Esophagus muscularis mucosa (tissue), 4 donors: Measurements from ENCODE around the gene DNAJB5. TPM values are rescaled to one million over a fixed set of nuclear protein-coding genes. Genes with fewer than 3 reads are reported as not detected.

Experiments used
- DNase-seq: peaks from one replicate; pipeline ENCODE4 v3.0.0-alpha.2; 2017; ENCODE audit errors: extremely low spot score
- H3K27ac ChIP-seq, 4 donors: fragments of 200-600 bp; sonication (generic); replicated peaks in 1 of 4; 1 replicate in 3 of 4; 2 replicates in 1 of 4; pipeline ENCODE4 v1.5.1; 2016 to 2019; ENCODE audit warnings: mild to moderate bottlenecking in 1 of 4
- H3K27me3 ChIP-seq, 4 donors: fragments of 200-600 bp; sonication (generic); one replicate each; pipeline versions ENCODE4 v1.5.1 to v1.6.0; 2016 to 2019
- H3K36me3 ChIP-seq, 4 donors: fragments of 200-600 bp; sonication (generic); one replicate each; pipeline ENCODE4 v1.5.1; 2016 to 2019
- H3K4me1 ChIP-seq, 4 donors: fragments of 200-600 bp; sonication (generic); one replicate each; pipeline ENCODE4 v1.5.1; 2016 to 2019
- H3K4me3 ChIP-seq, 4 donors: fragments of 200-600 bp; sonication (generic); 1 replicate in 2 of 4; 2 replicates in 2 of 4; pipeline ENCODE4 v1.5.1; 2016 to 2019; ENCODE audit warnings: mild to moderate bottlenecking in 4 of 4, moderate library complexity in 1 of 4
- H3K9me3 ChIP-seq, 4 donors: fragments of 200-600 bp; sonication (generic); 1 replicate in 3 of 4; 2 replicates in 1 of 4; pipeline ENCODE4 v1.5.1; 2016 to 2019
- EP300 ChIP-seq: sonication (generic); formaldehyde crosslinking; IDR thresholded peaks from one replicate; pipeline ENCODE4 v1.6.1; 2017; ENCODE audit warnings: antibody characterized with exemption
- POLR2A ChIP-seq: fragments of 450-650 bp; IDR thresholded peaks from one replicate; pipeline ENCODE4 v1.6.1; 2017; ENCODE audit warnings: antibody characterized with exemption, moderate library complexity, mild to moderate bottlenecking, low read depth
- POLR2AphosphoS5 ChIP-seq, 2 donors: sonication (generic); formaldehyde crosslinking; IDR thresholded peaks; one replicate each; pipeline ENCODE4 v1.6.1; 2017; ENCODE audit warnings: antibody characterized with exemption in 2 of 2
- WGBS: methylation state at CpG from one replicate; pipeline ENCODE4 v1.1.5; 2018; 5-methylcytosine and 5-hydroxymethylcytosine counted together
- intact Hi-C: fragments of 100-400 bp; cut with DNase I; formaldehyde crosslinking; loops from one replicate; pipeline ENCODE4 v1.15.1; 2023
- total RNA-seq, 4 donors: library from RNA; depleted of rRNA; stranded (reverse); fragments of >200 nt; gene quantifications; one replicate each; pipeline versions ENCODE4 v1.1.0 to v1.2.1, GENCODE V29; 2016
- TF ChIP-seq, protein P1 (sequence below), 3 experiments: fragments of 200-600 bp in 2 of 3; fragments of 450-650 bp in 1 of 3; sonication (generic) in 2 of 3; IDR thresholded peaks; one replicate each; pipeline ENCODE4 v1.5.1; 2017 to 2019; ENCODE audit warnings: antibody characterized with exemption in 3 of 3, mild to moderate bottlenecking in 2 of 3, moderate library complexity in 1 of 3

DNAJB5 gene
- total RNA-seq, 4 donors from 2014 or later, result 83.5 to 124 (median 93.8) TPM

DNA sequence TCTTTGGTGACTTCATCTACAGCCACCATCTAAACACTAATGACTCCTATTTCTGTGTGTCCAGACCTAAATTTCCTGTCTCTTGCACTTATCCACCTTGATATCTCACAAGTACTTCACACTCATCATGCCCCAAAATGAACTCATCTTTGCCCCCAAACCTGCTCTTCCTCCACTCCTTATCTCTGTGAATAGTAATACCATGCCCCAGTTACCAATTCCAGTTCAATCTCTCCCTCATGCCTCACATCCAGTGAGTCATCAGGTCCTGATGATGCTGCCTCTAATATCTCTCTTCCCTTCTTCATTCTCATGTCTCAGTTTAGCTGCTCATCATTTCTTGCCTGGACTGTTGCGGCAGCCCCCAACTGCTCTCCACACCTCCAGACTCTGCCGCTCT, 14.9 kb upstream of the DNAJB5 start:
- intact Hi-C loops, result no loop called here
- no peaks in the 10 kb centered on the region for H3K9me3 ChIP-seq
- H3K27ac ChIP-seq, result no peak overlapping the region
- H3K4me1 ChIP-seq, result no peaks in the 10 kb centered on the region
- TF ChIP-seq, protein P1, sequence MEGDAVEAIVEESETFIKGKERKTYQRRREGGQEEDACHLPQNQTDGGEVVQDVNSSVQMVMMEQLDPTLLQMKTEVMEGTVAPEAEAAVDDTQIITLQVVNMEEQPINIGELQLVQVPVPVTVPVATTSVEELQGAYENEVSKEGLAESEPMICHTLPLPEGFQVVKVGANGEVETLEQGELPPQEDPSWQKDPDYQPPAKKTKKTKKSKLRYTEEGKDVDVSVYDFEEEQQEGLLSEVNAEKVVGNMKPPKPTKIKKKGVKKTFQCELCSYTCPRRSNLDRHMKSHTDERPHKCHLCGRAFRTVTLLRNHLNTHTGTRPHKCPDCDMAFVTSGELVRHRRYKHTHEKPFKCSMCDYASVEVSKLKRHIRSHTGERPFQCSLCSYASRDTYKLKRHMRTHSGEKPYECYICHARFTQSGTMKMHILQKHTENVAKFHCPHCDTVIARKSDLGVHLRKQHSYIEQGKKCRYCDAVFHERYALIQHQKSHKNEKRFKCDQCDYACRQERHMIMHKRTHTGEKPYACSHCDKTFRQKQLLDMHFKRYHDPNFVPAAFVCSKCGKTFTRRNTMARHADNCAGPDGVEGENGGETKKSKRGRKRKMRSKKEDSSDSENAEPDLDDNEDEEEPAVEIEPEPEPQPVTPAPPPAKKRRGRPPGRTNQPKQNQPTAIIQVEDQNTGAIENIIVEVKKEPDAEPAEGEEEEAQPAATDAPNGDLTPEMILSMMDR (IDR thresholded peaks at IDR 0.05), result no peak
- TF ChIP-seq EP300 (no peak), POLR2A (no peak), POLR2AphosphoS5 (IDR thresholded peaks at IDR 0.05) (no peak)
- 90% methylated on average over 2 of the region's 2 CpGs for WGBS
- peaks cover 0 to 13% (median 0%) of the 10 kb centered on the region in 4 donors for H3K27me3 ChIP-seq
- no peaks in the 10 kb centered on the region for H3K36me3 ChIP-seq
- no peak for DNase-seq
- no peak overlapping the region for H3K4me3 ChIP-seq

GRCh38 chr9:34976441-34976840, 13.1 kb upstream of the DNAJB5 start:
- Histone ChIP-seq H3K27ac (no peak overlapping the region), H3K36me3 (no peaks in the 10 kb centered on the region), H3K4me3 (no peak overlapping the region), H3K9me3 (no peaks in the 10 kb centered on the region), H3K27me3 (peaks cover 0 to 9% (median 0%) of the 10 kb centered on the region in 4 donors), H3K4me1 (no peaks in the 10 kb centered on the region)
- TF ChIP-seq, protein P1 (IDR thresholded peaks at IDR 0.05), result no peak
- TF ChIP-seq EP300, result no peak
- TF ChIP-seq POLR2A, result no peak
- TF ChIP-seq POLR2AphosphoS5 (IDR thresholded peaks at IDR 0.05), result no peak
- DNase-seq, result no peak
- intact Hi-C loops, result no loop called here
- WGBS, result 89% methylated on average over 9 of the region's 11 CpGs

GRCh38 chr9:34976992-34977391, 12.6 kb upstream of the DNAJB5 start:
- intact Hi-C loops, result no loop called here
- no peaks in the 10 kb centered on the region for H3K9me3 ChIP-seq
- H3K27ac ChIP-seq, result no peak overlapping the region
- no peak for DNase-seq
- no peak for TF ChIP-seq EP300
- TF ChIP-seq, protein P1 (IDR thresholded peaks at IDR 0.05), result no peak
- TF ChIP-seq POLR2A, result no peak
- no peak for TF ChIP-seq POLR2AphosphoS5 (IDR thresholded peaks at IDR 0.05)
- H3K36me3 ChIP-seq, result no peaks in the 10 kb centered on the region
- no peaks in the 10 kb centered on the region for H3K4me1 ChIP-seq
- 85% methylated on average over 11 of the region's 11 CpGs for WGBS
- H3K27me3 ChIP-seq, result peaks cover 0 to 9% (median 0%) of the 10 kb centered on the region in 4 donors
- H3K4me3 ChIP-seq, result no peak overlapping the region

DNA sequence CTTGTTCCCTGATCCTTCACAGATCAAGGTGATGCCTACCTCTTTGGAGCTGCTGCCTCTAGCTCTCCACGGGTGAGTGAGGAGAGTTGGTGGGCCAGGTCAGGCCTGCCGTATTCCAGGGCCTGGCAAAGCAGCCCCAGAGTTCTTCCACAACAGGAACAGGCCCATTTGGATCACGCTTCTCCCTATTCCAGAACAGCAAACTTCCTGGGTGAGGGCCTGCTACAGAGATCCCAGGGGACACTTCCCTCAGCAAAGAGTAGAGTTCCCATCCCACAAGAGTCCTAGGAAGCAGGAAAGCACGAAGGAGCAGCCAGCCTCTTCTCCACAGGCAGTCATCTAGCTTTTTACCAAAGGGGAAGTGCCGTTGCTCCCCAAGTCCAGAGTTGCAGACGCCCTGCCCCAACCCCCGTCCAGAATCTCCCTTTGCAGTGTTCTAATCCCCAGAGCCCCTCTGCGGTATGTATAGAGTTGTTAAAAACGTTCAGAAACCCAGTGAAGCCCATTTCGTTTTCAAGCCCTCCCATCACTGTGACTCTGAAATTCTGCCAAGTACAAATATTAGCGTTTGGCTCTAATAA, 9.3 kb upstream of the DNAJB5 start:
- Histone ChIP-seq H3K4me3 (no peak overlapping the region), H3K4me1 (no peaks in the 10 kb centered on the region), H3K36me3 (no peaks in the 10 kb centered on the region), H3K9me3 (no peaks in the 10 kb centered on the region), H3K27me3 (peaks cover 0 to 9% (median 0%) of the 10 kb centered on the region in 4 donors), H3K27ac (no peak overlapping the region)
- intact Hi-C loops, result loop anchor here (10.0 kb wide), 1 partner anchor 275 kb away; no protein-coding TSS in a partner anchor
- TF ChIP-seq, protein P1 (IDR thresholded peaks at IDR 0.05), result no peak
- TF ChIP-seq POLR2AphosphoS5 (IDR thresholded peaks at IDR 0.05), result no peak
- TF ChIP-seq EP300, result no peak
- TF ChIP-seq POLR2A, result no peak
- DNase-seq, result no peak
- WGBS, result 78% methylated on average over 10 of the region's 11 CpGs

DNA sequence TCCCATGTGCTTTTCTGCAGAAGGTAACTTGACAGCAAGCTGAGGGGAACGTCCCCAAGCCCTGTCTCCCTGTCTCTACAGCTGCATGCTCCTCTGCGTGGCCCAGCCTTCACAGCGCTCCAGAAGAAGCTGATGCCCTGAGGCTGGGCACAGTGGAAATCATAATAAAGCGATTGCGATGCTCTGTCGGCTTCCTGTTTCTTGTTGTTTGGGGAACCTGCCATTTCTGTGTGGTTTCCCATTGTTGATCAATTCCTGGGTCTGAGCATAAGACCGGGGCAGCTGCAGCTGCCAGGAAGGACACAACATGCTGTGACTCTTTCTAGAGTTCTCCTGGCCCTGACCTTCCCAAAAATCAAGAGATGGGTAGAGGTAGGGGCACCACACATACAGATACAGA, 7.2 kb upstream of the DNAJB5 start:
- Histone ChIP-seq H3K27ac (no peak overlapping the region), H3K4me3 (no peak overlapping the region), H3K4me1 (no peaks in the 10 kb centered on the region), H3K9me3 (no peaks in the 10 kb centered on the region), H3K27me3 (peaks cover 0 to 5% (median 0%) of the 10 kb centered on the region in 4 donors), H3K36me3 (no peaks in the 10 kb centered on the region)
- intact Hi-C loops, result loop anchor here (10.0 kb wide), 1 partner anchor 278 kb away; no protein-coding TSS in a partner anchor
- WGBS, result 63% methylated on average over 7 of the region's 7 CpGs
- TF ChIP-seq EP300 (no peak), POLR2A (no peak), POLR2AphosphoS5 (IDR thresholded peaks at IDR 0.05) (no peak)
- TF ChIP-seq, protein P1 (IDR thresholded peaks at IDR 0.05), result no peak
- no peak for DNase-seq
